Subcutaneous abdominal adipose tissue (tissue), 5 donors: ENCODE measurements around the gene PJA2.

Experiments
- H3K27ac ChIP-seq: one replicate; pipeline ENCODE4 v1.7.0; 2013; ENCODE audit warnings: low read depth, mild to moderate bottlenecking, inconsistent platforms, low read length, moderate library complexity
- H3K27me3 ChIP-seq, 5 donors: one replicate each; pipeline ENCODE4 v1.7.0; 2013; ENCODE audit warnings: low read length in 5 of 5, inconsistent platforms in 1 of 5; ENCODE audit not compliant: control insufficient read depth in 5 of 5, insufficient read depth in 4 of 5
- H3K36me3 ChIP-seq, 5 donors: one replicate each; pipeline ENCODE4 v1.7.0; 2013; ENCODE audit warnings: low read length in 5 of 5; ENCODE audit not compliant: control insufficient read depth in 5 of 5, insufficient read depth in 5 of 5
- H3K4me1 ChIP-seq, 5 donors: one replicate each; pipeline ENCODE4 v1.7.0; 2013; ENCODE audit warnings: low read length in 5 of 5, mild to moderate bottlenecking in 3 of 5, moderate library complexity in 1 of 5; ENCODE audit not compliant: control insufficient read depth in 5 of 5, insufficient read depth in 5 of 5
- H3K4me3 ChIP-seq, 5 donors: one replicate each; pipeline ENCODE4 v1.7.0; 2013; ENCODE audit warnings: low read length in 5 of 5, low read depth in 1 of 5
- H3K9ac ChIP-seq, 5 donors: one replicate each; pipeline ENCODE4 v1.7.0; 2013; ENCODE audit warnings: low read length in 5 of 5, mild to moderate bottlenecking in 4 of 5, moderate library complexity in 3 of 5
- H3K9me3 ChIP-seq, 5 donors: one replicate each; pipeline ENCODE4 v1.7.0; 2013; ENCODE audit warnings: low read length in 5 of 5; ENCODE audit not compliant: control insufficient read depth in 5 of 5
- donor health status: healthy.
- donor health status: healthy.
- donor health status: healthy.
- donor health status: healthy.
- donor health status: healthy.

The PJA2 gene

GRCh38 chr5:109357807-109358206 lies 52.0 kb downstream of the PJA2 start:
- Histone ChIP-seq H3K4me3 (no peak overlapping the region), H3K27ac (no peak overlapping the region), H3K27me3 (no peaks in the 10 kb centered on the region), H3K9me3 (no peaks in the 10 kb centered on the region), H3K9ac (no peak overlapping the region), H3K36me3 (peaks cover 20 to 33% (median 28%) of the 10 kb centered on the region in 5 donors), H3K4me1 (peaks cover 0 to 4% (median 0%) of the 10 kb centered on the region in 5 donors)

- no peaks in the 10 kb centered on the region for H3K9me3 ChIP-seq
- no peak overlapping the region for H3K27ac ChIP-seq
Observed at GRCh38 chr5:109354761-109355160, 55.0 kb downstream of the PJA2 start.

GRCh38 chr5:109351988-109352864 lies 57.5 kb downstream of the PJA2 start:
- H3K27me3 ChIP-seq = no peaks in the 10 kb centered on the region
- no peak overlapping the region for H3K9ac ChIP-seq
- no peak overlapping the region for H3K27ac ChIP-seq
- H3K9me3 ChIP-seq = no peaks in the 10 kb centered on the region
- no peak overlapping the region for H3K4me3 ChIP-seq
- peaks cover 11 to 27% (median 19%) of the 10 kb centered on the region in 5 donors for H3K36me3 ChIP-seq
- peaks cover 0 to 11% (median 4%) of the 10 kb centered on the region in 5 donors for H3K4me1 ChIP-seq

More at GRCh38 chr5:109354761-109355160, 55.0 kb downstream of the PJA2 start:
- peaks cover 10 to 16% (median 15%) of the 10 kb centered on the region in 5 donors for H3K36me3 ChIP-seq
- H3K9ac ChIP-seq = no peak overlapping the region
- no peak overlapping the region for H3K4me3 ChIP-seq
- peaks cover 0 to 14% (median 0%) of the 10 kb centered on the region in 5 donors for H3K4me1 ChIP-seq
- H3K27me3 ChIP-seq = no peaks in the 10 kb centered on the region

DNA sequence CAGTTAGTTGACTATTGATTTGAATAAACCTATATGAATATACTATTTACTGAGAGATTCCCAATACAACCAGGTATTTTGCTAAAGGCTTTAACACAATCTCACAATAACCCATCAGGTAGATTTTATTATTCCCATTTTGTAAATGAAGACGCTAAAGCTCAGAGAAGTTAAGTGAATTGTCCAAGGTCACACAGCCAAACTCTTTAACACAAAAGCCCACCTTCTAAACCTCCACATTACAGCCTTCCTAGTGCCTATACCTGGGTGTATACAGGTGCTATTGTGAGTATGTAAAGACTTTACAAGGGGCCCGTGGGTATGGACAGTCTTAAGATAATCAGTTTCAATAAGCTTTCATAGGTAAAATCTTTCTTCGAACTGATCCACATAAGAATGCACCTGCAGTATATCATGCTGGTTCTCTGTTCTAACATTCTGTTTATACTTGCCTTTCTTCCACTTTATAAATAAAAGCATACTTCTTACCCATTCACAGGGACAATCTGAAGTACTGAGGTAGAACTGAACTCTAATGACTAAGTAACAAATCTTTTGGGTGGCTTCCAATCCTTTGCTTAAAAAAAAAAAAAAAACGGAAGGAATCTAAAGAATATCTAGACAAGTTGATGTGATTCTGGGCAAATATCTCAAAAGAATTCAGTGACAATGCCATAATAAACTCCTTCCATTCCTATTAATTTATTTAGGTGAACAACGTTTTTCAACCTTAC lies 59.1 kb downstream of the PJA2 start:
- Histone ChIP-seq H3K4me1 (peaks cover 0 to 13% (median 4%) of the 10 kb centered on the region in 5 donors), H3K27ac (no peak overlapping the region), H3K9ac (no peak overlapping the region), H3K36me3 (peaks cover 16 to 33% (median 24%) of the 10 kb centered on the region in 5 donors), H3K4me3 (no peak overlapping the region), H3K27me3 (no peaks in the 10 kb centered on the region), H3K9me3 (no peaks in the 10 kb centered on the region)

GRCh38 chr5:109349388-109349787 lies 60.4 kb downstream of the PJA2 start:
- H3K9me3 ChIP-seq = no peaks in the 10 kb centered on the region
- peaks cover 10 to 41% (median 20%) of the 10 kb centered on the region in 5 donors for H3K36me3 ChIP-seq
- no peak overlapping the region for H3K9ac ChIP-seq
- no peak overlapping the region for H3K27ac ChIP-seq
- no peaks in the 10 kb centered on the region for H3K27me3 ChIP-seq
- H3K4me3 ChIP-seq = no peak overlapping the region
- H3K4me1 ChIP-seq = peaks cover 0 to 13% (median 4%) of the 10 kb centered on the region in 5 donors

- H3K27ac ChIP-seq = no peak overlapping the region
- H3K9me3 ChIP-seq = no peaks in the 10 kb centered on the region
- no peak overlapping the region for H3K4me3 ChIP-seq
- no peak overlapping the region for H3K9ac ChIP-seq
- peaks cover 15 to 49% (median 22%) of the 10 kb centered on the region in 5 donors for H3K36me3 ChIP-seq
- peaks cover 0 to 13% (median 6%) of the 10 kb centered on the region in 5 donors for H3K4me1 ChIP-seq
- no peaks in the 10 kb centered on the region for H3K27me3 ChIP-seq
Observed at GRCh38 chr5:109347252-109347888, 62.4 kb downstream of the PJA2 start.

DNA sequence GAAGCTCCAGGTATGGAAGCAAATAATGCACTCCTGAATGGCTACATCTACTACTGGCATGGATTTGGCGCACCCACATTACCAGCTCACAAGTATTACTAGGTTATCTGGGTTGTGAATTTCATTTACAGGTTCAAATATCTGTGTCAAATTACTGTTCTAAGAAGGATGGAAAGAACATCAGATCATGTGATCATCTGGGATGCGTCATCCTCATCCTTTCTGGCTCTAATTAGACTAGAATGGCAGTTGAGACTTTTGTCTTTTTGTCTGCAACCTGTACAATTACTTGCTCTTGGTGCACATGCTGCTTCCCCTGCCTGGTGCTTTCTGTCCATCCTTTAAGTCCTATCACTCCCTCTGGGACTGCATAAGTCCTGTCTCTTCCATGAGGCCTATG lies 64.1 kb downstream of the PJA2 start:
- Histone ChIP-seq H3K4me3 (no peak overlapping the region), H3K27me3 (no peaks in the 10 kb centered on the region), H3K36me3 (peaks cover 15 to 45% (median 20%) of the 10 kb centered on the region in 5 donors), H3K9ac (no peak overlapping the region), H3K9me3 (no peaks in the 10 kb centered on the region), H3K27ac (no peak overlapping the region), H3K4me1 (peaks cover 0 to 10% (median 6%) of the 10 kb centered on the region in 5 donors)

GRCh38 chr5:109340351-109340750 lies 69.4 kb downstream of the PJA2 start:
- Histone ChIP-seq H3K4me1 (peaks cover 0 to 4% (median 0%) of the 10 kb centered on the region in 5 donors), H3K36me3 (peaks cover 17 to 38% (median 23%) of the 10 kb centered on the region in 5 donors), H3K9ac (no peak overlapping the region)

DNA sequence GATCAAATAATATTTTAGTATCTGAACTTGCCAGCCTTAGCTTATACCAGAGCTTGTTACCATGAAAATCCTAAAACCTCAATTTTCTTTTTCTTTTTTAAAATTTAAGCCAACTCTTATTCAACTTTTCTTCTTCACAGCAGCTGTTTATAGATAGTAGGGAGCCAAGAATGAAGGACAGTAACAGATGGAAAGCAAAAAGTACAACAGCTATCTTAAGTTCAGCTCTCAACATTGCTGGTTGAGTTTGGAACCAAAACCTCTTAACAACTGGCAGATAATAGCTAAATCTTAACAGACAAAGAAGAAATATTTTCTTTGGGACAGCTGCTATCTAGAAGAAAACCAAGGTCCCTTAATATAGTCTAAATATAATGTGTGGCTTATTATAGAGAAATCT lies 74.7 kb downstream of the PJA2 start:
- no peaks in the 10 kb centered on the region for H3K9me3 ChIP-seq
- peaks cover 16 to 36% (median 28%) of the 10 kb centered on the region in 5 donors for H3K36me3 ChIP-seq
- no peaks in the 10 kb centered on the region for H3K27me3 ChIP-seq
- H3K27ac ChIP-seq = no peak overlapping the region
- no peak overlapping the region for H3K9ac ChIP-seq
- no peaks in the 10 kb centered on the region for H3K4me1 ChIP-seq
- H3K4me3 ChIP-seq = no peak overlapping the region

More at GRCh38 chr5:109340351-109340750, 69.4 kb downstream of the PJA2 start:
- no peak overlapping the region for H3K4me3 ChIP-seq
- no peaks in the 10 kb centered on the region for H3K9me3 ChIP-seq
- no peak overlapping the region for H3K27ac ChIP-seq
- H3K27me3 ChIP-seq = no peaks in the 10 kb centered on the region
